Activated T-helper 1 cell treated with anti-CD3 and anti-CD28 coated beads, Interleukin-12 subunit alpha, Interleukin-12 subunit beta, Interleukin-2, Interleukin-4 antibody, amounts not matched to agents 30 ng/mL and 10 ng/mL and 1 ng/mL, durations not matched to agents 14 hours and 24 hours and 36 hours (primary cell): ENCODE data around the gene CHD9. TPM values are rescaled to one million over a fixed set of nuclear protein-coding genes. Genes with fewer than 3 reads are reported as not detected.
"Not testable (repeated sequence)": the region's sequence is repeated elsewhere in the genome, so short reads cannot be mapped to it uniquely, and the experiment has no call there.

Source experiments
- DNase-seq: peaks from one replicate; pipeline ENCODE4 v3.0.0; 2021; ENCODE audit warnings: low spot score
- H3K27ac Mint-ChIP-seq: one replicate; pipeline ENCODE4 v1.8.0; 2021; ENCODE audit warnings: mild to moderate bottlenecking, mixed read lengths
- H3K27me3 Mint-ChIP-seq: one replicate; pipeline ENCODE4 v1.8.0; 2022; ENCODE audit warnings: mild to moderate bottlenecking, moderate library complexity, mixed read lengths; ENCODE audit not compliant: insufficient read depth
- H3K36me3 Mint-ChIP-seq: one replicate; pipeline ENCODE4 v1.8.0; 2021; ENCODE audit warnings: low read depth, mixed read lengths
- H3K4me1 Mint-ChIP-seq: one replicate; pipeline ENCODE4 v1.8.0; 2021; ENCODE audit warnings: low read depth, mixed read lengths
- H3K4me3 Mint-ChIP-seq: one replicate; pipeline ENCODE4 v1.8.0; 2021; ENCODE audit warnings: mild to moderate bottlenecking, moderate library complexity, mixed read lengths
- H3K9me3 Mint-ChIP-seq: one replicate; pipeline ENCODE4 v1.8.0; 2021; ENCODE audit warnings: mixed read lengths
- intact Hi-C: fragments of 100-400 bp; cut with micrococcal nuclease; formaldehyde crosslinking; loops from one replicate; pipeline ENCODE4 v1.15.1; 2024
- total RNA-seq: library from RNA; stranded (reverse); gene quantifications from 2 replicates; pipeline ENCODE4 v1.2.3, GENCODE V29; 2022

CHD9 gene
- total RNA-seq, 1 donor from 2014 or later = 17.0 TPM

DNA sequence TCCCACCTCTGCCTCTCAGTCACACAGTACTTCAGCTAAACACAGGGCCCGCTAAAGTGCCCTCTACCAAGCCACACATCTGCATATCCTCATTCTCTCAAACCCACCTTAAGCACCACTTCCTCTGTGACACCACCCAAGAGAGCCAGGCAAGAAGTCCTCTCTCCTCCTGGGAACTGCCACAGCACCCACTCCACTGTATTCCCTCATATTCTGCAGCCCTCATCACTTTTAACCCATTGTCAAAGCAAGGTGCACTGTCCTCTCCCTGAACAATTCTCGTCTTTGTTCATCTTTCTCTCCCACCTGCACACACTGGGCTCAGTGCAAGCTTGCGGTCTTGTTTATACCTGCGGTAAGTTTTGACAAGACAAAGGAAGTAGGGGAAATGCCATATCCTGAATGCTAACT lies 13.6 kb downstream of the CHD9 start:
- Mint-ChIP-seq H3K27me3 (no peaks in the 10 kb centered on the region), H3K9me3 (no peaks in the 10 kb centered on the region), H3K4me3 (no peak overlapping the region), H3K4me1 (peaks cover 19% of the 10 kb centered on the region), H3K36me3 (peaks cover 11% of the 10 kb centered on the region), H3K27ac (no peak overlapping the region)
- intact Hi-C loops = no loop called here
- no peak for DNase-seq

DNA sequence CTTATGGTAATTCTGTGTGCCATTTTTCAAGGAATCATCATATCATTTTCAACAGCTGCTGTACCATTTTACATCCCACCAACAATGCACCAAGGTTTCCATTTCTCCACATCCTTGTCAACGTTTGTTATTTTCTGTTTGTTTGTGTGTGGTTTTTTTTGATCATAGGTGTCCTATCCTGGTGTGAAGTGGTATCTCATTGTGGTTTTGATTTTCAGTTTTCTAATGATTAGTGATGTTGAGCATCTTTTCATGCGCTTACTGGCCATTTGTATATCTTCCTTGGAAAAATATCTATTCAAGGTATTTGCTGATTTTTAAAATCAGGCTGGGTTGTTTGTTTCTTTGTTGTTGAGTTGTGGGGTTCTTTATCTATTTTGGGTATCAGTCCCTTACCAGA lies 15.0 kb downstream of the CHD9 start:
- no peak overlapping the region for H3K27ac Mint-ChIP-seq

DNA sequence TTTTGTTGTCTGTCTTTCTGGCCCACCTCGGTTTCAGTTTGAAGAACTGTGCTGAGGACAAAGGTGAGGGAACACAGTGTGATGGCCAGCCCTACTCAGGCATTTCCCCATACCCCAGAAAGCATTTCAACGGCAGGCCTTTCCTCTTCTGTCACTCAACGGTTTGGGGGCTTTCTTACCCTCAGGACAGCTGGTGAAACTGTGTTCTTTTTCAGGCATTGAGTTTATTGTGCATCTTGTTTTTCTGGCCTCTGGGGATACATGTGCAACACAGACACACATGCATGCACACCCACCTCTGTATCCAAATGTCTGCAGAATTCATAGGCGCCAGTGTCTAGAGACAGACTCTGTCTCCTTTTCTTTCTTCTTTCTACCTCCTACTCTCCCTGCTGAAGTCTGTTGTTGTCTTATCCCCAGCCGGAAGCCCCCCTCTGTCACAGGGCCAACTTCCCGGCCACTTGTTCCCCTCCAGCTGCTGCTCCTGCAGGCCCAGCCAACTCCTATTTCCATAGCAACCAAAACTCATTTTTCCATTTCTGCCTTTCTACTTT lies 17.0 kb downstream of the CHD9 start:
- Mint-ChIP-seq H3K4me1 (peaks cover 16% of the 10 kb centered on the region), H3K9me3 (peaks cover 4% of the 10 kb centered on the region), H3K4me3 (no peak overlapping the region), H3K27me3 (no peaks in the 10 kb centered on the region), H3K36me3 (peaks cover 14% of the 10 kb centered on the region), H3K27ac (no peak overlapping the region)
- intact Hi-C loops = no loop called here
- DNase-seq = no peak

More for the DNA sequence above, 15.0 kb downstream of the CHD9 start:
- Mint-ChIP-seq H3K9me3 (no peaks in the 10 kb centered on the region), H3K4me3 (no peak overlapping the region), H3K4me1 (peaks cover 19% of the 10 kb centered on the region), H3K27me3 (no peaks in the 10 kb centered on the region), H3K36me3 (peaks cover 11% of the 10 kb centered on the region)
- intact Hi-C loops = no loop called here
- no peak for DNase-seq

DNA sequence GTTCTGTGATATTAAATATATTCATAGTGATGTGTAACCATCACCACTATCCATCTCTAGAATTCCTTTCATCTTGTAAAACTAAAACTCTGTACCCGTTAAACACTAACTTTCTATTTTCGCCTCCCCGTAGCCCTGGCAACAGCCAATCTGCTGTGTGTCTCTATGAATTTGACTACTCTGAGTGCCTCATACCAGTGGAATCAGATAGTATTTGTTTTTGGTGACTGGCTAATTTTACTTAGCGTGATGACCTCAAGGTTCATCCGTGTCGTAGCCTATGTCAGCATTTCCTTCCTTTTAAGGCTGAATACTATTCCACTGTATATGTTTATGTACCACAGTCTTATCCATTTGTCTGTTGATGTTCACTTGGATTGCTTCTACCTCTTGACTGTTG lies 18.2 kb downstream of the CHD9 start:
- peaks cover 14% of the 10 kb centered on the region for H3K36me3 Mint-ChIP-seq
- H3K27ac Mint-ChIP-seq = no peak overlapping the region
- H3K4me3 Mint-ChIP-seq = no peak overlapping the region
- peaks cover 4% of the 10 kb centered on the region for H3K9me3 Mint-ChIP-seq
- H3K27me3 Mint-ChIP-seq = no peaks in the 10 kb centered on the region
- no peak for DNase-seq
- intact Hi-C loops = no loop called here
- peaks cover 14% of the 10 kb centered on the region for H3K4me1 Mint-ChIP-seq

- intact Hi-C loops, H3K4me1 Mint-ChIP-seq, H3K36me3 Mint-ChIP-seq, H3K9me3 Mint-ChIP-seq, DNase-seq, H3K27ac Mint-ChIP-seq, H3K4me3 Mint-ChIP-seq, H3K27me3 Mint-ChIP-seq: not testable (repeated sequence)
These were observed 19.5 kb downstream of the CHD9 start for GRCh38 chr16:53074296-53074695.

DNA sequence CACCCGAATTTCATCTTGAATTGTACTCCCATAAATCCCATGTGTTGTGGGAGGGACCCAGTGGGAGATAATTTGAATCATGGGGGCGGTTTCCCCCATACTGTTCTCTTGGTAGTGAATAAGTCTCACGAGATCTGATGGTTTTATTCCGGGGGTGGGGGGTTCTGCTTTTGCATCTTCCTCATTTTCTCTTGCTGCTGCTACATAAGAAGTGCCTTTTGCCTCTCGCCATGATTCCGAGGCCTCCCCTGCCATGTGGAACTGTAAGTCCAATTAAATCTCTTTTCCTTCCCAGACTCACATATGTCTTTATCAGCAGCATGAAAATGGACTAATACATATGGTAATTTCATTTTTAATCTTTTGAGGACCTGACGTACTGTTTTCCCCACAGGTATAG lies 20.7 kb downstream of the CHD9 start:
- H3K4me1 Mint-ChIP-seq, intact Hi-C loops, H3K9me3 Mint-ChIP-seq, H3K36me3 Mint-ChIP-seq, H3K4me3 Mint-ChIP-seq, H3K27ac Mint-ChIP-seq, DNase-seq, H3K27me3 Mint-ChIP-seq: not testable (repeated sequence)

- H3K27me3 Mint-ChIP-seq = no peaks in the 10 kb centered on the region
- H3K9me3 Mint-ChIP-seq = peaks cover 4% of the 10 kb centered on the region
These were observed 23.5 kb downstream of the CHD9 start for GRCh38 chr16:53078247-53078646.

GRCh38 chr16:53078765-53079485 lies 24.1 kb downstream of the CHD9 start:
- Mint-ChIP-seq H3K27ac (no peak overlapping the region), H3K4me3 (no peak overlapping the region)

More at GRCh38 chr16:53078247-53078646, 23.5 kb downstream of the CHD9 start:
- intact Hi-C loops = no loop called here
- H3K4me3 Mint-ChIP-seq = no peak overlapping the region
- peaks cover 3% of the 10 kb centered on the region for H3K36me3 Mint-ChIP-seq
- H3K4me1 Mint-ChIP-seq = no peaks in the 10 kb centered on the region
- H3K27ac Mint-ChIP-seq = no peak overlapping the region
- no peak for DNase-seq

GRCh38 chr16:53080345-53081031 lies 25.7 kb downstream of the CHD9 start:
- Mint-ChIP-seq H3K4me1 (peaks cover 5% of the 10 kb centered on the region), H3K4me3 (no peak overlapping the region), H3K27ac (no peak overlapping the region), H3K9me3 (peaks cover 3% of the 10 kb centered on the region), H3K36me3 (peaks cover 3% of the 10 kb centered on the region), H3K27me3 (peaks cover under 1% of the 10 kb centered on the region)
- intact Hi-C loops = no loop called here
- DNase-seq = no peak

More at GRCh38 chr16:53078765-53079485, 24.1 kb downstream of the CHD9 start:
- Mint-ChIP-seq H3K36me3 (peaks cover 3% of the 10 kb centered on the region), H3K4me1 (peaks cover 2% of the 10 kb centered on the region), H3K9me3 (peaks cover 4% of the 10 kb centered on the region), H3K27me3 (no peaks in the 10 kb centered on the region)
- DNase-seq = no peak
- intact Hi-C loops = no loop called here

DNA sequence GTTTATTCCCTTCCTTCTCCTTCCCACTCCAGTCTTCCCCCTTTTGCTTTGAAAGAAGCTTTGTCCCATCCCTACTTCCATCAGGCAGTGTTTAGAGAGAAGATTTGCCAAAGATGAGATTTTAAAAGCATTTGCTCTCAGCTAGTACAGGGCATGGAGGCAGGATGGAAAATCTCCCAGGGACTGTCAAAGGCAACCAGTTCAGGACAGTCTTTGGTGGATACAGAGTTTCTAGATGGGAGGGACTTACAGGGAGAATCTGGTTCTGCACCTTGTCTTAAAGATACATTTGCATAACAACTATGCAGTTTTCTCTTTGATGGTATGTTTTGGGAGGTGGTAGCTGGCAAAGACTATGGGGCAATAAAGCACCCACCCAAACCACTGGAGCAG lies 26.2 kb downstream of the CHD9 start:
- peaks cover 5% of the 10 kb centered on the region for H3K4me1 Mint-ChIP-seq
- H3K27me3 Mint-ChIP-seq = peaks cover 1% of the 10 kb centered on the region
- H3K9me3 Mint-ChIP-seq = no peaks in the 10 kb centered on the region
- H3K36me3 Mint-ChIP-seq = no peaks in the 10 kb centered on the region
- intact Hi-C loops = no loop called here
- no peak overlapping the region for H3K4me3 Mint-ChIP-seq
- no peak overlapping the region for H3K27ac Mint-ChIP-seq
- DNase-seq = no peak

- Mint-ChIP-seq H3K4me1 (peaks cover 5% of the 10 kb centered on the region), H3K4me3 (no peak overlapping the region), H3K27ac (no peak overlapping the region), H3K27me3 (peaks cover 1% of the 10 kb centered on the region), H3K9me3 (no peaks in the 10 kb centered on the region), H3K36me3 (no peaks in the 10 kb centered on the region)
- intact Hi-C loops = no loop called here
- DNase-seq = no peak
These were observed 27.1 kb downstream of the CHD9 start for GRCh38 chr16:53081686-53082407.

- intact Hi-C loops = no loop called here
- peaks cover 5% of the 10 kb centered on the region for H3K4me1 Mint-ChIP-seq
- no peak overlapping the region for H3K27ac Mint-ChIP-seq
- DNase-seq = no peak
- peaks cover 1% of the 10 kb centered on the region for H3K27me3 Mint-ChIP-seq
- H3K9me3 Mint-ChIP-seq = no peaks in the 10 kb centered on the region
- no peaks in the 10 kb centered on the region for H3K36me3 Mint-ChIP-seq
- H3K4me3 Mint-ChIP-seq = no peak overlapping the region
These were observed 27.7 kb downstream of the CHD9 start for GRCh38 chr16:53082509-53082908.

- peaks cover 1% of the 10 kb centered on the region for H3K27me3 Mint-ChIP-seq
- intact Hi-C loops = no loop called here
- H3K27ac Mint-ChIP-seq = no peak overlapping the region
- H3K9me3 Mint-ChIP-seq = no peaks in the 10 kb centered on the region
- DNase-seq = no peak
- no peak overlapping the region for H3K4me3 Mint-ChIP-seq
- H3K4me1 Mint-ChIP-seq = peaks cover 5% of the 10 kb centered on the region
- H3K36me3 Mint-ChIP-seq = no peaks in the 10 kb centered on the region
These were observed 28.3 kb downstream of the CHD9 start for GRCh38 chr16:53083119-53083518.
